ENCODE measurements around the gene IRAK3. TPM values are rescaled to one million over a fixed set of nuclear protein-coding genes. Genes with fewer than 3 reads are reported as not detected.

Gene IRAK3
- total and polyA plus RNA-seq, 7 donors = 1.4 to 17.1 (median 9.4) TPM

- no peak overlapping the region for H3K27ac ChIP-seq
- no peaks in the 10 kb centered on the region for H3K4me1 ChIP-seq
- intact Hi-C loops (cut with DNase I) = no loop called here
- no peak for DNase-seq
- no peak for TF ChIP-seq POLR2A (IDR thresholded peaks at IDR 0.05)
- no peak for TF ChIP-seq POLR2AphosphoS5 (IDR thresholded peaks at IDR 0.05)
- TF ChIP-seq EP300 (IDR thresholded peaks at IDR 0.05) = no peak
- TF ChIP-seq, protein P1, sequence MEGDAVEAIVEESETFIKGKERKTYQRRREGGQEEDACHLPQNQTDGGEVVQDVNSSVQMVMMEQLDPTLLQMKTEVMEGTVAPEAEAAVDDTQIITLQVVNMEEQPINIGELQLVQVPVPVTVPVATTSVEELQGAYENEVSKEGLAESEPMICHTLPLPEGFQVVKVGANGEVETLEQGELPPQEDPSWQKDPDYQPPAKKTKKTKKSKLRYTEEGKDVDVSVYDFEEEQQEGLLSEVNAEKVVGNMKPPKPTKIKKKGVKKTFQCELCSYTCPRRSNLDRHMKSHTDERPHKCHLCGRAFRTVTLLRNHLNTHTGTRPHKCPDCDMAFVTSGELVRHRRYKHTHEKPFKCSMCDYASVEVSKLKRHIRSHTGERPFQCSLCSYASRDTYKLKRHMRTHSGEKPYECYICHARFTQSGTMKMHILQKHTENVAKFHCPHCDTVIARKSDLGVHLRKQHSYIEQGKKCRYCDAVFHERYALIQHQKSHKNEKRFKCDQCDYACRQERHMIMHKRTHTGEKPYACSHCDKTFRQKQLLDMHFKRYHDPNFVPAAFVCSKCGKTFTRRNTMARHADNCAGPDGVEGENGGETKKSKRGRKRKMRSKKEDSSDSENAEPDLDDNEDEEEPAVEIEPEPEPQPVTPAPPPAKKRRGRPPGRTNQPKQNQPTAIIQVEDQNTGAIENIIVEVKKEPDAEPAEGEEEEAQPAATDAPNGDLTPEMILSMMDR (IDR thresholded peaks at IDR 0.05) = no peak
- no peaks in the 10 kb centered on the region for H3K27me3 ChIP-seq
- no peaks in the 10 kb centered on the region for H3K9me3 ChIP-seq
- 94 to 97% methylated on average over 1 of the region's 1 CpG for WGBS, 2 donors
- H3K4me3 ChIP-seq = no peak overlapping the region
- H3K36me3 ChIP-seq = no peaks in the 10 kb centered on the region
Observed at GRCh38 chr12:66244446-66244845, 55.4 kb downstream of the IRAK3 start.

- no peak for DNase-seq
- no peak overlapping the region for H3K27ac ChIP-seq
- no peak overlapping the region for H3K4me3 ChIP-seq
- no peaks in the 10 kb centered on the region for H3K27me3 ChIP-seq
- no peaks in the 10 kb centered on the region for H3K4me1 ChIP-seq
- intact Hi-C loops (cut with DNase I) = no loop called here
- H3K36me3 ChIP-seq = no peaks in the 10 kb centered on the region
- no peaks in the 10 kb centered on the region for H3K9me3 ChIP-seq
- TF ChIP-seq POLR2AphosphoS5 (IDR thresholded peaks at IDR 0.05) (no peak), EP300 (IDR thresholded peaks at IDR 0.05) (no peak), POLR2A (IDR thresholded peaks at IDR 0.05) (no peak)
- TF ChIP-seq, protein P1 (IDR thresholded peaks at IDR 0.05) = no peak
Observed at GRCh38 chr12:66247741-66248140, 58.7 kb downstream of the IRAK3 start.

DNA sequence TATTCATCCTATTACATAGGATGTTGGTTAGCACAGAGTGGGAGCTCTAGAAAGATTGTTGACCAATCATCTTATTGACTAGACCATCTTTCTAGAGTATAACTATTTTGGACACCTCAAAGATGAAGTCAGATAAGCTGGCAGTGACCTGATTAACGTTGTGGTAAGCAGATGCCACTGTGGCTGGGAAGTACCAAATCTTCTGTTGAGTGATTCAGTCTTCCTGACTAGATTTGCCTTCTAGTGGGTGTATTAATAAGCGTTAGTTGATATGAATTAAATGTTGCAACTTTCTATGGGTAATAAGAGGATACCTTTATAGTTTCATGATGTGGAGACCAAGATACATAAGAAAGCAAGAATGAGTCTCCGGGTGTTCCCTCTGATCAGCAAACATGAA is 62.0 kb downstream of the IRAK3 start:
- intact Hi-C loops (cut with DNase I) = no loop called here
- no peaks in the 10 kb centered on the region for H3K4me1 ChIP-seq
- no peaks in the 10 kb centered on the region for H3K36me3 ChIP-seq
- DNase-seq = no peak
- WGBS, 2 donors = 85% methylated on average over 3 of the region's 3 CpGs
- H3K27me3 ChIP-seq = no peaks in the 10 kb centered on the region
- H3K4me3 ChIP-seq = no peak overlapping the region
- TF ChIP-seq EP300 (IDR thresholded peaks at IDR 0.05) (no peak), POLR2AphosphoS5 (IDR thresholded peaks at IDR 0.05) (no peak), POLR2A (IDR thresholded peaks at IDR 0.05) (no peak)
- TF ChIP-seq, protein P1 (IDR thresholded peaks at IDR 0.05) = no peak
- H3K9me3 ChIP-seq = no peaks in the 10 kb centered on the region
- no peak overlapping the region for H3K27ac ChIP-seq

GRCh38 chr12:66252771-66253170 is 63.8 kb downstream of the IRAK3 start:
- 90 to 92% methylated on average over 2 of the region's 2 CpGs for WGBS, 2 donors
- no peaks in the 10 kb centered on the region for H3K36me3 ChIP-seq
- intact Hi-C loops (cut with DNase I) = no loop called here
- DNase-seq = no peak
- no peaks in the 10 kb centered on the region for H3K4me1 ChIP-seq
- no peaks in the 10 kb centered on the region for H3K9me3 ChIP-seq
- TF ChIP-seq, protein P1 (IDR thresholded peaks at IDR 0.05) = no peak
- TF ChIP-seq EP300 (IDR thresholded peaks at IDR 0.05) (no peak), POLR2AphosphoS5 (IDR thresholded peaks at IDR 0.05) (no peak), POLR2A (IDR thresholded peaks at IDR 0.05) (no peak)
- H3K27me3 ChIP-seq = no peaks in the 10 kb centered on the region
- H3K4me3 ChIP-seq = no peak overlapping the region
- no peak overlapping the region for H3K27ac ChIP-seq

GRCh38 chr12:66255737-66256136 is 66.7 kb downstream of the IRAK3 start:
- Histone ChIP-seq H3K9me3 (no peaks in the 10 kb centered on the region), H3K27me3 (no peaks in the 10 kb centered on the region), H3K36me3 (no peaks in the 10 kb centered on the region), H3K4me3 (no peak overlapping the region), H3K27ac (no peak overlapping the region), H3K4me1 (no peaks in the 10 kb centered on the region)
- TF ChIP-seq EP300 (IDR thresholded peaks at IDR 0.05) (no peak), POLR2AphosphoS5 (IDR thresholded peaks at IDR 0.05) (no peak)
- TF ChIP-seq, protein P1 (IDR thresholded peaks at IDR 0.05) = no peak
- intact Hi-C loops (cut with DNase I) = no loop called here
- no peak for DNase-seq
